Fibroblast of mammary gland (primary cell): Measurements from ENCODE around the gene OTUD7B.

Experiments
- DNase-seq: peaks from one replicate; pipeline ENCODE4 v3.0.0-alpha.2; 2010; ENCODE audit warnings: low read depth
- H3K4me3 ChIP-seq: 2 replicates; pipeline ENCODE4 v1.5.1; 2011; ENCODE audit warnings: low read depth, mild to moderate bottlenecking, low read length, moderate library complexity; ENCODE audit not compliant: control insufficient read depth
- CTCF ChIP-seq: conservative IDR thresholded peaks from 2 replicates; pipeline ENCODE4 v1.5.1; 2011; ENCODE audit warnings: low read depth, low read length, inconsistent platforms; ENCODE audit not compliant: control insufficient read depth, insufficient read depth

OTUD7B gene

GRCh38 chr1:150034336-150034735, 23.8 kb upstream of the OTUD7B start:
- no peak for DNase-seq
- H3K4me3 ChIP-seq, result no peak overlapping the region
- no peak for TF ChIP-seq CTCF

- no peak for TF ChIP-seq CTCF
- no peak for DNase-seq
- no peak overlapping the region for H3K4me3 ChIP-seq
These were observed 17.8 kb upstream of the OTUD7B start for GRCh38 chr1:150028322-150028721.

- no peak for DNase-seq
- H3K4me3 ChIP-seq, result no peak overlapping the region
- TF ChIP-seq CTCF, result no peak
These were observed 13.6 kb upstream of the OTUD7B start for GRCh38 chr1:150024156-150024555.

- TF ChIP-seq CTCF, result no peak
- DNase-seq, result no peak
- no peak overlapping the region for H3K4me3 ChIP-seq
These were observed 11.8 kb upstream of the OTUD7B start for GRCh38 chr1:150022357-150022756.

- no peak for TF ChIP-seq CTCF
- H3K4me3 ChIP-seq, result no peak overlapping the region
- no peak for DNase-seq
These were observed 10.7 kb upstream of the OTUD7B start for GRCh38 chr1:150021191-150021694.

- no peak for TF ChIP-seq CTCF
- no peak for DNase-seq
- H3K4me3 ChIP-seq, result no peak overlapping the region
These were observed 10.2 kb upstream of the OTUD7B start for GRCh38 chr1:150020711-150021110.

GRCh38 chr1:150018165-150018564, 7.6 kb upstream of the OTUD7B start:
- no peak for DNase-seq
- H3K4me3 ChIP-seq, result no peak overlapping the region
- no peak for TF ChIP-seq CTCF
